ENCODE measurements around the gene DENND5B.

The DENND5B gene

DNA sequence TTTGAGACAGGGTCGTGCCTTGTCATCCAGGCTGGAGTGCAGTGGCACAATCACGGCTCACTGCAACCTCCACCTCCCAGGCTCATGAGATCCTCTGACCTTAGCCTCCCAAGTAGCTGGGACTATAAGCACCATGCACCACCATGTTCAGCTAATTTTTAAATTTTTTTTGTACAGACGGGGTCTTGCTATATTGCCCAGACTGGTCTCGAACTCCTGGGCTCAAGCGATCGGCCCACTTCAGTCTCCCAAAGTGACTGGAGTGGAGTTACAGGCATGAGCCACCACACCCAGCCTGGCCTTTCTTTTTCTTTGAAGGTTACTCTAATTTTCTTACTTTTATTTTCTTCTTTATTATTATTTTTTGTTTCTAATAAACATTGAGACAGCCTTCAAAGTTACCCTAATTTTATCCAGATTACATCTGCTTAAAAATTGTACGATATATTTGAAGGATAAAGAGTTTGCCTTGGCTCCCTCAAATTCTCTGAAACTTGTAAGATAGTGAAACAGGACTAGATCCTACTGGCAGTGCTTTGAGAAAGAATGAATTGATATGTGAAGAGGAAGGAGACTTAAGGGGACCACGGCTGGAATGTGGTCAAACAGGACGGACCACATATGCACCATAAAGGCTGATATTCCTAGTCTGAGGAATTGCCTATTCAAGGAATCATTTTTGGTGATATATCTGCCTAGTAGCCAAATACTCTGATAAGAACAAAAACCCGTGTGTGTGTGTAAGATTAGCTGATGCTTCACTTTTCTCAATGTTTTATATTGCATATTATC is 250.9 kb downstream of the DENND5B start:
- no peak for DNase-seq (ENCODE audit: low spot score in 2 of 2)
- Mint-ChIP-seq H3K27me3 (no peaks in the 10 kb centered on the region), H3K4me1 (peaks cover 2% of the 10 kb centered on the region), H3K4me3 (no peak overlapping the region), H3K27ac (no peak overlapping the region), H3K36me3 (no peaks in the 10 kb centered on the region), H3K9me3 (no peaks in the 10 kb centered on the region)
- ATAC-seq (ENCODE audit: low read depth) = no peak

DNA sequence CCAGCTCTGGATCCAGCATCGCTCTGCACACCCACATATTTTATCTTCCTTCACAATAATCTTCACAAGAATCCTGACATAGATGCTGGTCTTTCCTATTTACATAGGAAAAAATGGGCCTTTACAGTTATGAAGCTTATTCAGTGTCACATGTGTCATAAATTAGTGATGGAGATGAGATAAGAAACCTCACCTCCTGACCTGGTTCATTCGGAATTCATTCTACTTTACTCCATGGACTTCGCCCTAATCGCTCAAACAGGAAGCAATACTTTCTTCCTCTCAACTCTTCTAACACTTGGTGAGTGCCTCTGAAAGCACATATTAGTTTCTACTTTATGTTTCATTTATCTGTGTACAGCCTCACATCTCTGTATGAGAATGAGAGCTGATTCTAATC is 253.0 kb downstream of the DENND5B start:
- H3K4me3 Mint-ChIP-seq = no peak overlapping the region
- ATAC-seq (ENCODE audit: low read depth) (no peak), DNase-seq (ENCODE audit: low spot score in 2 of 2) (no peak)
- H3K9me3 Mint-ChIP-seq = no peaks in the 10 kb centered on the region
- H3K27me3 Mint-ChIP-seq = no peaks in the 10 kb centered on the region
- H3K4me1 Mint-ChIP-seq = peaks cover 4% of the 10 kb centered on the region
- H3K27ac Mint-ChIP-seq = no peak overlapping the region
- no peaks in the 10 kb centered on the region for H3K36me3 Mint-ChIP-seq

Measured in memory B cell (primary cell).